Measurements from ENCODE around the gene UMOD.

DNA sequence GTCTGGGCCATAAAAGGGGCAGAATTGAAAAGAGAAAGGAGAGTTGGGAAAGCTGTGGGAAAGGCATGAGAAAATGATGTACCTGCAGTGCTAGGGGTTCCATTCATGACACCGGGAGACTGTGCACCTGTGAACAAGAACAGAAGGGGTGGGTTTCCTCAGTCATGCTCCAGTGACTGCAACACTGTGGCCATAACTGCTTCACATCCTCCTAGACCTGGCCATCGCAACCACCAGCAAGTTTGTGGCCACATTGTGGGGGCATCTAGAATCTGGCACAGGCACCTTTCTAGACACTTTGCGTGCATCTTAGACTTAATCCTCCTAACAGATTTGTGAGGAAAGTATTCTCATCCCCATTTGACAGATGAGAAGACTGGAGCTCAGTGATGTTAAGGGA, 37.9 kb downstream of the UMOD start:
- TF ChIP-seq, protein P1, sequence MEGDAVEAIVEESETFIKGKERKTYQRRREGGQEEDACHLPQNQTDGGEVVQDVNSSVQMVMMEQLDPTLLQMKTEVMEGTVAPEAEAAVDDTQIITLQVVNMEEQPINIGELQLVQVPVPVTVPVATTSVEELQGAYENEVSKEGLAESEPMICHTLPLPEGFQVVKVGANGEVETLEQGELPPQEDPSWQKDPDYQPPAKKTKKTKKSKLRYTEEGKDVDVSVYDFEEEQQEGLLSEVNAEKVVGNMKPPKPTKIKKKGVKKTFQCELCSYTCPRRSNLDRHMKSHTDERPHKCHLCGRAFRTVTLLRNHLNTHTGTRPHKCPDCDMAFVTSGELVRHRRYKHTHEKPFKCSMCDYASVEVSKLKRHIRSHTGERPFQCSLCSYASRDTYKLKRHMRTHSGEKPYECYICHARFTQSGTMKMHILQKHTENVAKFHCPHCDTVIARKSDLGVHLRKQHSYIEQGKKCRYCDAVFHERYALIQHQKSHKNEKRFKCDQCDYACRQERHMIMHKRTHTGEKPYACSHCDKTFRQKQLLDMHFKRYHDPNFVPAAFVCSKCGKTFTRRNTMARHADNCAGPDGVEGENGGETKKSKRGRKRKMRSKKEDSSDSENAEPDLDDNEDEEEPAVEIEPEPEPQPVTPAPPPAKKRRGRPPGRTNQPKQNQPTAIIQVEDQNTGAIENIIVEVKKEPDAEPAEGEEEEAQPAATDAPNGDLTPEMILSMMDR (conservative IDR thresholded peaks at IDR 0.05) = no peak
- TF ChIP-seq ZFX (IDR thresholded peaks at IDR 0.05) = no peak

Measured in C4-2B (cell line).